NB4 (cell line): ENCODE results near the gene TAP2.
"Not testable (repeated sequence)": the region's sequence is repeated elsewhere in the genome, so short reads cannot be mapped to it uniquely, and the experiment has no call there.

ENCODE experiments used
- DNase-seq: peaks from one replicate; pipeline ENCODE4 v3.0.0; 2010; ENCODE audit warnings: low read depth
- H3K4me3 ChIP-seq: one replicate; pipeline ENCODE4 v1.5.1; 2011; ENCODE audit warnings: mild to moderate bottlenecking, low read depth, low read length, moderate library complexity
- MAX ChIP-seq: IDR thresholded peaks from 2 replicates; pipeline ENCODE4 v1.6.1; 2011; ENCODE audit warnings: low read depth, low read length
- MYC ChIP-seq: IDR thresholded peaks from 2 replicates; pipeline ENCODE4 v1.6.1; 2011; ENCODE audit warnings: low read depth, low read length
- POLR2A ChIP-seq: IDR thresholded peaks from 2 replicates; pipeline ENCODE4 v1.6.1; 2011; ENCODE audit warnings: mild to moderate bottlenecking; ENCODE audit not compliant: insufficient read length; ENCODE audit errors: extremely low read depth
- TF ChIP-seq, protein P1 (sequence below): IDR thresholded peaks from one replicate; pipeline ENCODE4 v1.5.1; 2012; ENCODE audit warnings: low read depth, low read length

Gene TAP2

GRCh38 chr6:32809171-32809570 is 29.4 kb downstream of the TAP2 start:
- no peak for DNase-seq
- no peak overlapping the region for H3K4me3 ChIP-seq
- TF ChIP-seq MYC (no peak), MAX (no peak), POLR2A (no peak)
- TF ChIP-seq, protein P1, sequence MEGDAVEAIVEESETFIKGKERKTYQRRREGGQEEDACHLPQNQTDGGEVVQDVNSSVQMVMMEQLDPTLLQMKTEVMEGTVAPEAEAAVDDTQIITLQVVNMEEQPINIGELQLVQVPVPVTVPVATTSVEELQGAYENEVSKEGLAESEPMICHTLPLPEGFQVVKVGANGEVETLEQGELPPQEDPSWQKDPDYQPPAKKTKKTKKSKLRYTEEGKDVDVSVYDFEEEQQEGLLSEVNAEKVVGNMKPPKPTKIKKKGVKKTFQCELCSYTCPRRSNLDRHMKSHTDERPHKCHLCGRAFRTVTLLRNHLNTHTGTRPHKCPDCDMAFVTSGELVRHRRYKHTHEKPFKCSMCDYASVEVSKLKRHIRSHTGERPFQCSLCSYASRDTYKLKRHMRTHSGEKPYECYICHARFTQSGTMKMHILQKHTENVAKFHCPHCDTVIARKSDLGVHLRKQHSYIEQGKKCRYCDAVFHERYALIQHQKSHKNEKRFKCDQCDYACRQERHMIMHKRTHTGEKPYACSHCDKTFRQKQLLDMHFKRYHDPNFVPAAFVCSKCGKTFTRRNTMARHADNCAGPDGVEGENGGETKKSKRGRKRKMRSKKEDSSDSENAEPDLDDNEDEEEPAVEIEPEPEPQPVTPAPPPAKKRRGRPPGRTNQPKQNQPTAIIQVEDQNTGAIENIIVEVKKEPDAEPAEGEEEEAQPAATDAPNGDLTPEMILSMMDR, result no peak

DNA sequence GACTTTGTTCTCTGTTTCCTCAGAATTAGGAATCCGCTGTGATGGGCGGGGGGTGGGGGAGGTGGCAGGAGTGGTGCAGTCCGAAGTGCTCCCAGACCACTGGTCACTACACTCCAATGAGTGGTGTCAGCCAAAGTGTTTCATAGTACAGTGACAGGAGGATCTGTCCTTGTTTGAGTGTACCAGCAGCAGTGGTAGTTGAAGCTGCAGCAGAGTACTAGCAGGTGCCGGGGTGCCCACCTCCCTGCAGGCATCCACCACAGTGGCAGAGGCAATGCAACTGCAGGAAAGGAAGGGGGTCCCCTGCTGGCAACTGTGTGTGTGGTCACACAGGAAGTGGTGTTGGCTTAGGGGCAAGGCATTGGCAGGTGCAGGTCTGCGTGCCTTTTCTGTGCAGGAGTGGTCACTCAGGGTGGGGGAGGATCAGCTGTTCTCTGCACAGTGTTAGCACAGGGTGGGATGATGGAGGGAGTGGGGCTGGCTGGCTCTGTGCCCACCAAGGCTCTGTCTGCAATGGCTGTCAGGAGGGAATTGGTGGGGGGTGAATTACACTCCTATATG is 31.4 kb downstream of the TAP2 start:
- H3K4me3 ChIP-seq, result no peak overlapping the region
- DNase-seq, result peak; percentile 32
- TF ChIP-seq, protein P1, result peak; percentile 15
- no peak for TF ChIP-seq MAX

- not testable (repeated sequence) for H3K4me3 ChIP-seq, DNase-seq
Measured at GRCh38 chr6:32805404-32805803, 33.1 kb downstream of the TAP2 start.

GRCh38 chr6:32803416-32803815 is 35.1 kb downstream of the TAP2 start:
- DNase-seq, result no peak
- TF ChIP-seq POLR2A, result no peak
- TF ChIP-seq, protein P1, result no peak
- no peak for TF ChIP-seq MYC
- no peak for TF ChIP-seq MAX
- H3K4me3 ChIP-seq, result no peak overlapping the region

DNA sequence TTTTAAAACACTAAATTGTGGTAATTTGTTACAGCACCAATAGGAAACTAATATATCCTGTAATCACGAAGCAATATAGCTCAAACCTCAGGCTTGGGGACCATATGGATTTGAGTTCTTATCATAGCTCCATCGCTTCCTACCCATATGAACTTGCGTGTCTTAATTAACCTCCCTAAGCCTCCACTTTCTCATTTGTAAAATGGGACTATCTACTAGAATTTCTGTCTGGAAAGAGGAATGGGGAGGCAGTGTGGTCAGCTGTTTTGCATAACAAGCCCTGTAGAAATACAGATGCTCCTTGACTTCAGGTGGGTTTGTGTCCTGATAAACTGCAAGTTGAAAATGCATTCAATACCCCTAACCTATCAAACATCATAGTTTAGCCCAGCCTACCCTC is 38.8 kb downstream of the TAP2 start:
- DNase-seq, result no peak
- no peak for TF ChIP-seq MAX
- no peak for TF ChIP-seq MYC
- TF ChIP-seq, protein P1, result no peak
- TF ChIP-seq POLR2A, result no peak
- no peak overlapping the region for H3K4me3 ChIP-seq

DNA sequence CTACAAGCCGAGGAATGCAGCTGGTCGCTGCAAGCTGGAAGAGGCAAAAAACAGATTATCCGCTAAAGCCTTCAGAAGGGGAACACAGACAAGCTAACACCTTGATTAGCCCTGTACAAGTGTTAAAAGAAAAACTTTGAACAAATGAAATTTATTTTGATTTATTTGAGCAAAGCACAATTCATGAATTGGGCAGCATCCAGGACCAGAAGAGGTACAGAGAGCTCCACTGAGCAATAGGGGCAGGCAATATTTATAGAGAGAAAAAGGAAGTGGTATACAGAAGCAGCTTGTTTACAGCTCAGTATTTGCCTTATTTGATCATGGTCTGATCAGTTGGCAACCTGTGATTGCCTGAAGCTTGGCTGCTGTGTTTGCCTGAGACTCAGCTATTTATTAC is 39.4 kb downstream of the TAP2 start:
- no peak overlapping the region for H3K4me3 ChIP-seq
- no peak for DNase-seq
- TF ChIP-seq POLR2A (no peak), MAX (no peak), MYC (no peak)
- TF ChIP-seq, protein P1, result no peak
